Cardiac muscle cell (in vitro differentiated cells and primary cell): ENCODE data around the gene NFATC3. TPM values are rescaled to one million over a fixed set of nuclear protein-coding genes. Genes with fewer than 3 reads are reported as not detected.

Source experiments
- DNase-seq, 2 donors: peaks; one replicate each; pipeline versions ENCODE4 v3.0.0 to v3.0.0-alpha.2; 2010 to 2017; ENCODE audit warnings: low read depth in 1 of 2, low spot score in 1 of 2
- H3K27ac ChIP-seq: fragments of 200-600 bp; sonication (generic); 2 replicates; pipeline ENCODE4 v1.5.1; 2016
- H3K27me3 ChIP-seq: fragments of 200-600 bp; sonication (generic); 2 replicates; pipeline ENCODE4 v1.6.0; 2016; ENCODE audit warnings: control low read depth
- H3K36me3 ChIP-seq: fragments of 200-600 bp; sonication (generic); 2 replicates; pipeline ENCODE4 v1.5.1; 2016; ENCODE audit warnings: control low read depth
- H3K4me1 ChIP-seq: fragments of 200-600 bp; sonication (generic); 2 replicates; pipeline ENCODE4 v1.8.1; 2017; ENCODE audit warnings: low read depth, mild to moderate bottlenecking, mixed run types
- H3K4me3 ChIP-seq: fragments of 200-600 bp; sonication (generic); 2 replicates; pipeline ENCODE4 v1.5.1; 2016; ENCODE audit warnings: mild to moderate bottlenecking
- H3K9me3 ChIP-seq: fragments of 200-600 bp; sonication (generic); 2 replicates; pipeline ENCODE4 v1.5.1; 2017; ENCODE audit warnings: low read depth, mild to moderate bottlenecking, control low read depth
- CTCF ChIP-seq: IDR thresholded peaks from 2 replicates; pipeline ENCODE4 v1.5.1; 2012; ENCODE audit warnings: low read depth, mild to moderate bottlenecking, low read length
- polyA plus RNA-seq: library from polyadenylated mRNA; unstranded; fragments of >200 nt; fragmentation: Nextera tagmentation; extraction: Ambion mirVana; gene quantifications from 2 replicates; pipeline ENCODE4 v1.2.1, GENCODE V29; 2016
- total RNA-seq: library from RNA; depleted of rRNA; stranded (reverse); fragments of >200 nt; gene quantifications from 2 replicates; pipeline ENCODE4 v1.2.3, GENCODE V29; 2016

NFATC3 gene
- total and polyA plus RNA-seq, 2 experiments from 2014 or later, result 13.6 to 26.2 TPM

GRCh38 chr16:68187505-68187904, 102.3 kb downstream of the NFATC3 start:
- H3K4me3 ChIP-seq, result no peak overlapping the region
- no peaks in the 10 kb centered on the region for H3K4me1 ChIP-seq
- H3K27ac ChIP-seq, result no peak overlapping the region
- H3K36me3 ChIP-seq, result peaks cover 16% of the 10 kb centered on the region
- H3K27me3 ChIP-seq, result no peaks in the 10 kb centered on the region
- no peaks in the 10 kb centered on the region for H3K9me3 ChIP-seq
- DNase-seq, result no peak
- no peak for TF ChIP-seq CTCF

GRCh38 chr16:68188170-68188569, 103.0 kb downstream of the NFATC3 start:
- Histone ChIP-seq H3K4me1 (no peaks in the 10 kb centered on the region), H3K4me3 (no peak overlapping the region), H3K27ac (no peak overlapping the region), H3K36me3 (peaks cover 16% of the 10 kb centered on the region), H3K9me3 (no peaks in the 10 kb centered on the region), H3K27me3 (no peaks in the 10 kb centered on the region)
- no peak for DNase-seq
- TF ChIP-seq CTCF, result no peak

- H3K4me3 ChIP-seq, result no peak overlapping the region
- no peaks in the 10 kb centered on the region for H3K9me3 ChIP-seq
- peaks cover 13% of the 10 kb centered on the region for H3K36me3 ChIP-seq
- H3K4me1 ChIP-seq, result no peaks in the 10 kb centered on the region
- H3K27me3 ChIP-seq, result no peaks in the 10 kb centered on the region
- no peak for TF ChIP-seq CTCF
- DNase-seq, result no peak
- no peak overlapping the region for H3K27ac ChIP-seq
These were observed 104.9 kb downstream of the NFATC3 start for GRCh38 chr16:68190081-68190480.

GRCh38 chr16:68190736-68191510, 105.8 kb downstream of the NFATC3 start:
- no peaks in the 10 kb centered on the region for H3K9me3 ChIP-seq
- H3K27me3 ChIP-seq, result no peaks in the 10 kb centered on the region

GRCh38 chr16:68194251-68194650, 109.1 kb downstream of the NFATC3 start:
- Histone ChIP-seq H3K27me3 (no peaks in the 10 kb centered on the region), H3K36me3 (peaks cover 13% of the 10 kb centered on the region), H3K4me3 (no peak overlapping the region), H3K4me1 (no peaks in the 10 kb centered on the region), H3K9me3 (no peaks in the 10 kb centered on the region), H3K27ac (no peak overlapping the region)
- TF ChIP-seq CTCF, result no peak
- no peak for DNase-seq

More at GRCh38 chr16:68190736-68191510, 105.8 kb downstream of the NFATC3 start:
- Histone ChIP-seq H3K36me3 (peaks cover 13% of the 10 kb centered on the region), H3K4me1 (no peaks in the 10 kb centered on the region), H3K27ac (no peak overlapping the region), H3K4me3 (no peak overlapping the region)
- DNase-seq, result no peak
- no peak for TF ChIP-seq CTCF
